Gastrocnemius medialis (tissue), 4 donors: Measurements from ENCODE around the gene FAM177B. TPM values are rescaled to one million over a fixed set of nuclear protein-coding genes. Genes with fewer than 3 reads are reported as not detected.

Source experiments
- ATAC-seq, 2 donors: fragments of 150-250 bp; one replicate each; pipeline ENCODE4 v1.9.1; 2016
- DNase-seq, 2 donors: peaks; one replicate each; pipeline ENCODE4 v3.0.0-alpha.2; 2019
- H3K27ac ChIP-seq, 4 donors: fragments of 200-600 bp; sonication (generic); 1 replicate in 1 of 4; 2 replicates in 3 of 4; pipeline ENCODE4 v1.5.1; 2016 to 2018; ENCODE audit warnings: mild to moderate bottlenecking in 2 of 4, moderate library complexity in 1 of 4
- H3K27me3 ChIP-seq, 3 donors: fragments of 200-600 bp; sonication (generic) in 2 of 3; 1 replicate in 1 of 3; 2 replicates in 2 of 3; pipeline versions ENCODE4 v1.5.1 to v1.6.0; 2016 to 2019; ENCODE audit warnings: mild to moderate bottlenecking in 1 of 3, moderate library complexity in 1 of 3
- H3K36me3 ChIP-seq, 2 donors: fragments of 200-600 bp; sonication (generic) in 1 of 2; one replicate each; pipeline ENCODE4 v1.5.1; 2017 to 2018
- H3K4me1 ChIP-seq, 2 donors: fragments of 200-600 bp; sonication (generic) in 1 of 2; one replicate each; pipeline ENCODE4 v1.5.1; 2016 to 2017; ENCODE audit warnings: mild to moderate bottlenecking in 2 of 2
- H3K4me3 ChIP-seq, 4 donors: fragments of 200-600 bp; sonication (generic) in 3 of 4; 1 replicate in 1 of 4; 2 replicates in 3 of 4; pipeline ENCODE4 v1.5.1; 2016 to 2019; ENCODE audit warnings: mild to moderate bottlenecking in 2 of 4
- H3K9me3 ChIP-seq, 3 donors: fragments of 200-600 bp; sonication (generic) in 2 of 3; 1 replicate in 1 of 3; 2 replicates in 2 of 3; pipeline ENCODE4 v1.5.1; 2016 to 2019
- POLR2A ChIP-seq, 2 donors: fragments of 450-650 bp; IDR thresholded peaks; one replicate each; pipeline ENCODE4 v1.6.1; 2017; ENCODE audit warnings: antibody characterized with exemption in 2 of 2, mild to moderate bottlenecking in 2 of 2, moderate library complexity in 2 of 2
- in situ Hi-C, 4 donors: fragments of 200-750 bp; cut with MboI; loops; one replicate each; pipeline versions ENCODE4 v1.15.0 to v1.8.0; 2017; ENCODE audit warnings: low sequenced_read_pairs in 4 of 4
- intact Hi-C: fragments of 100-400 bp; cut with DNase I; formaldehyde crosslinking; loops from one replicate; pipeline ENCODE4 v1.15.1; 2023; ENCODE audit warnings: low total_unique reads
- total RNA-seq, 4 donors: library from RNA; depleted of rRNA; stranded (reverse); fragments of >200 nt; gene quantifications; one replicate each; pipeline versions ENCODE4 v1.1.0 to v1.2.3, GENCODE V29; 2016
- TF ChIP-seq, protein P1 (sequence below), 5 experiments: fragments of 450-650 bp in 3 of 5; fragments of 200-600 bp in 2 of 5; sonication (generic) in 2 of 5; IDR thresholded peaks in 4 of 5; conservative IDR thresholded peaks in 1 of 5; 1 replicate in 4 of 5; 2 replicates in 1 of 5; pipeline ENCODE4 v1.5.1; 2016 to 2019; ENCODE audit warnings: antibody characterized with exemption in 5 of 5, mild to moderate bottlenecking in 3 of 5, moderate library complexity in 3 of 5

The FAM177B gene
- total RNA-seq, 4 donors from 2014 or later, result 0.39 TPM; not detected in 3

DNA sequence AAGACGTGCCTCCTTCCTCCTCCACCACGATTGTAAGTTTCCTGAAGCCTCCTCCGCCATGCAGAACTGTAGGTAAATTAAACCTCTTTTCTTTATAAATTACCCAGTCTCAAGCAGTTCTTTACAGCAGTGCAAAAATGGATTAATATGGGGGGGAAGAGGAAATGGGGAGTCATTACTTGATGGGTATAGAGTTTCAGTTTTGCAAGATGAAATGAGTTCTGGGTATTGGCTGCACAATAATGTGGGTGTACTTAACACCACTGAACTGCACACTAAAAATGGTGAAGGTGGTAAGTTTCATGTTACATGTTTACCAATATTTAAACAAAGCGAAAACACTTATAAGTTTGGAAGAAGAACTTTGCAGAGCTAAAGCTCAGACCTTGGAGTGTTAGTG lies 53.5 kb downstream of the FAM177B start:
- no peak for ATAC-seq
- H3K4me3 ChIP-seq, result no peak overlapping the region
- TF ChIP-seq POLR2A (IDR thresholded peaks at IDR 0.05), result no peak
- TF ChIP-seq, protein P1, sequence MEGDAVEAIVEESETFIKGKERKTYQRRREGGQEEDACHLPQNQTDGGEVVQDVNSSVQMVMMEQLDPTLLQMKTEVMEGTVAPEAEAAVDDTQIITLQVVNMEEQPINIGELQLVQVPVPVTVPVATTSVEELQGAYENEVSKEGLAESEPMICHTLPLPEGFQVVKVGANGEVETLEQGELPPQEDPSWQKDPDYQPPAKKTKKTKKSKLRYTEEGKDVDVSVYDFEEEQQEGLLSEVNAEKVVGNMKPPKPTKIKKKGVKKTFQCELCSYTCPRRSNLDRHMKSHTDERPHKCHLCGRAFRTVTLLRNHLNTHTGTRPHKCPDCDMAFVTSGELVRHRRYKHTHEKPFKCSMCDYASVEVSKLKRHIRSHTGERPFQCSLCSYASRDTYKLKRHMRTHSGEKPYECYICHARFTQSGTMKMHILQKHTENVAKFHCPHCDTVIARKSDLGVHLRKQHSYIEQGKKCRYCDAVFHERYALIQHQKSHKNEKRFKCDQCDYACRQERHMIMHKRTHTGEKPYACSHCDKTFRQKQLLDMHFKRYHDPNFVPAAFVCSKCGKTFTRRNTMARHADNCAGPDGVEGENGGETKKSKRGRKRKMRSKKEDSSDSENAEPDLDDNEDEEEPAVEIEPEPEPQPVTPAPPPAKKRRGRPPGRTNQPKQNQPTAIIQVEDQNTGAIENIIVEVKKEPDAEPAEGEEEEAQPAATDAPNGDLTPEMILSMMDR (IDR thresholded peaks at IDR 0.05 in 4 of 5, conservative IDR thresholded peaks at IDR 0.05 in 1 of 5), result no peak
- no peaks in the 10 kb centered on the region for H3K27me3 ChIP-seq
- H3K4me1 ChIP-seq, result no peaks in the 10 kb centered on the region
- in situ Hi-C loops, result loop anchor here (5.0 to 10.0 kb wide), 4 partner anchors 292 to 304 kb away; no protein-coding TSS in a partner anchor
- no peaks in the 10 kb centered on the region for H3K9me3 ChIP-seq
- H3K27ac ChIP-seq, result no peak overlapping the region
- intact Hi-C loops, result no loop called here
- no peaks in the 10 kb centered on the region for H3K36me3 ChIP-seq
- no peak for DNase-seq

DNA sequence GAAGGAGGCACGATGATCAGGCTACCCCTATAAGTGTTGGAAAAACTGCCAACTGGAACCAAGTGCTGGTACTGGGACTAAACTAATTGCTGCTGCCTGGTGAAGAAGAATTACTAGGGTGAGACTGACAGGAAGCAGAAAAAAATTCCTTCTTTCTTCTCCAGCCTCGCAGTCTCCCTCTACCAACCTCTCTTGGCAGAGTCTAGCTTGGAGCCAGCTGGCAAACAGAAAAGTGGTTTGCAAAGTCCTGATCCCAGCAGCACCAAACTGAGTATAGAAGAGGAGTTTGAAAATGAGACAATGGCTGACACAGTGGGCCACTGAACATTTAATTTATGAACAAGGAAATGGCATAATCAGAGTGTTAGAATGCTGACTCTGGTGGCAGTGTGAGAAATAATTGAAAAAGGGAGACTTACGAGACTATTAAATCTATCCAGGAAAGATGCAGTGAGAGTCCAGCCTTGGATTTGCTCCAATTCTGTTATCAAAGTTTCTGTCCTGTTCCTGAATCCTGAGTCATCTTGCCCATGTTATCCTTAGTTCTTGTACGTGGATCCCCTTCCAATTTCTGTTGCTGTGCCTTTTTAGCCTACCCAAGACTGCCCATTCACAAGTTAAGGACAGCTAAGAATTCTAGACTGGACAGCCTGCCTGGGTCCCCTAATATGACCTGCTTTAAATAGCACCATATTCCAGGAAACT lies 54.2 kb downstream of the FAM177B start:
- in situ Hi-C loops (loop anchor here (5.0 to 10.0 kb wide), 4 partner anchors 291 to 304 kb away; no protein-coding TSS in a partner anchor), intact Hi-C loops (no loop called here)
- ATAC-seq (no peak), DNase-seq (no peak)
- TF ChIP-seq, protein P1 (IDR thresholded peaks at IDR 0.05 in 4 of 5, conservative IDR thresholded peaks at IDR 0.05 in 1 of 5), result no peak
- TF ChIP-seq POLR2A (IDR thresholded peaks at IDR 0.05), result no peak
- Histone ChIP-seq H3K36me3 (no peaks in the 10 kb centered on the region), H3K4me1 (no peaks in the 10 kb centered on the region), H3K27me3 (no peaks in the 10 kb centered on the region), H3K27ac (no peak overlapping the region), H3K9me3 (no peaks in the 10 kb centered on the region), H3K4me3 (no peak overlapping the region)

DNA sequence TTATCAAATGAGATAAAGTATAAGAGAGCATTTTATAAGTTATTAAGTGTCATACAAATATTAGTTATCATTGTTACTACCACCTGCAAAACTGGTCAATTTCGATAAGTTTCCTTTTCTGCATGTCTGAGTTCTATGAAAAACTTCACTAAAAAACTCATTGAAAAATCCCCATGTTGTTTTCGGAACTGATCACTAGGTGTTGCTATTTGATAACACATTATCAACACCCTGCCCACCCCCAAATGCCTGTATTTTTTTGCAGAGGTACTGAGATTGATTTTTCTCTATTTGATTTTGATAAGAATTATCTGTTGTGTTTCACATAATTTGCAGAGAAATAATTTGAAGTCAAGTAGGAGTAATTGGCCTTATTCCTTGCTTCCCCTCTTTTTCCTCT lies 55.7 kb downstream of the FAM177B start:
- Histone ChIP-seq H3K27ac (no peak overlapping the region), H3K4me3 (no peak overlapping the region), H3K4me1 (no peaks in the 10 kb centered on the region), H3K9me3 (no peaks in the 10 kb centered on the region), H3K27me3 (no peaks in the 10 kb centered on the region), H3K36me3 (no peaks in the 10 kb centered on the region)
- intact Hi-C loops (loop anchor here (1.0 to 2.0 kb wide), 2 partner anchors 289 to 330 kb away; no protein-coding TSS in a partner anchor), in situ Hi-C loops (loop anchor here (5.0 to 10.0 kb wide), 4 partner anchors 290 to 302 kb away; no protein-coding TSS in a partner anchor)
- TF ChIP-seq POLR2A (IDR thresholded peaks at IDR 0.05), result no peak
- TF ChIP-seq, protein P1 (IDR thresholded peaks at IDR 0.05 in 4 of 5, conservative IDR thresholded peaks at IDR 0.05 in 1 of 5), result peak; percentile 27 to 61 (median 56)
- ATAC-seq (peak in 1 of 2 donors; percentile 30), DNase-seq (no peak)

DNA sequence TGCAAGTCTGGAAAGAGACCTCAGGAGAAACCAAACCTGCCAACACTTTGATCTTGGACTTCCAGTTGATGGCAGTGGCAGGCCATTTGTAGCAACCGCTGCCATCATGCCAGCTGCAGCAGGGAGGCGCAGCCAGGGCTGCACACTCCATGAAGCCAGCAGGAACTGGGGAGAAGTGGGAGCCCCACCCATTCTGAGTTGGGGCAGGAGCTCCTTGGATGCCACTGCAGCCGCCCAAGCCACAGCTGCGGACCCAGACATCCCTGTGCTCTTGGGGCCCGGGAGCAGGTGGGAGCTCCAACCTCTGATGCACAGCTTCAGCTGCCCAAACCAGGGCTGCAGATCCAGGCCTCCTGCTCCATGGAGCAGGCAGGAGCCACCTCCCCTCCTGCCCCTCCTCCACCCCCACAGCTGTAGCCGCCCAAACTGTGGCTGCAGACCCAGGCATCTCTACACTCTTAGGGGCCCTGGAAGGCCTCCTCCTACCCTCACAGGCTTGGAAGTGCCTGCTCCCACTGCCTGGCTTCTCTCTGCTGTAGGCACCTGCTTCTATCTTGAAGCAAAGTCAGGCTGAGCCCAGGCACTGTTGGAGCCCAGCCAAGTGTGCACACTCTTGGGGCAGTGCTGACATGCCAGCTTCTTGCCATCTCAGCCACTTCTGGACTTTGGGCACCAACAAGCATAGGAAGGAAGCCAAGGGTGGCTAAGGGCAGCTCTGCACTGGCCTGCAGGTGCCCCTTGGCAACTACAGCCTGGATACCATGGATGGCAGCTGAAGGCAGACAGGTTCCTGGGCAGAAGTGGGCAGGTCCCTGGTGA lies 57.9 kb downstream of the FAM177B start:
- no peak for ATAC-seq
- Histone ChIP-seq H3K36me3 (no peaks in the 10 kb centered on the region), H3K27me3 (no peaks in the 10 kb centered on the region), H3K27ac (no peak overlapping the region), H3K9me3 (no peaks in the 10 kb centered on the region), H3K4me3 (no peak overlapping the region), H3K4me1 (no peaks in the 10 kb centered on the region)
- TF ChIP-seq, protein P1 (IDR thresholded peaks at IDR 0.05 in 4 of 5, conservative IDR thresholded peaks at IDR 0.05 in 1 of 5), result no peak
- no peak for TF ChIP-seq POLR2A (IDR thresholded peaks at IDR 0.05)
- DNase-seq, result no peak
- in situ Hi-C loops, result loop anchor here (5.0 to 10.0 kb wide), 4 partner anchors 287 to 300 kb away; no protein-coding TSS in a partner anchor
- intact Hi-C loops, result no loop called here
